Stimulated activated CD4-positive, alpha-beta T cell treated with anti-CD3 and anti-CD28 coated beads, Interleukin-12 subunit alpha, Interleukin-12 subunit beta, amount 100 ng/mL, for 48 hours (primary cell): ENCODE data around the gene APOF.
"Not testable (repeated sequence)": the region's sequence is repeated elsewhere in the genome, so short reads cannot be mapped to it uniquely, and the experiment has no call there.

ENCODE experiments used
- DNase-seq, 3 donors: peaks; one replicate each; pipeline ENCODE4 v3.0.0-alpha.2; 2020; ENCODE audit warnings: low read depth in 2 of 3, low spot score in 1 of 3

Gene APOF

GRCh38 chr12:56333679-56334489, 28.8 kb downstream of the APOF start, which contains the start of gene PAN2:
PAN2 (minus strand) TSS chr12:56334000; CDS start chr12:56333094, 906 bp downstream.
- DNase-seq = peak; percentile 88 to 91 (median 89)

- no peak for DNase-seq
These were observed 29.4 kb downstream of the APOF start for GRCh38 chr12:56333197-56333678.

- DNase-seq = no peak
These were observed 30.0 kb downstream of the APOF start for GRCh38 chr12:56332512-56333196.

DNA sequence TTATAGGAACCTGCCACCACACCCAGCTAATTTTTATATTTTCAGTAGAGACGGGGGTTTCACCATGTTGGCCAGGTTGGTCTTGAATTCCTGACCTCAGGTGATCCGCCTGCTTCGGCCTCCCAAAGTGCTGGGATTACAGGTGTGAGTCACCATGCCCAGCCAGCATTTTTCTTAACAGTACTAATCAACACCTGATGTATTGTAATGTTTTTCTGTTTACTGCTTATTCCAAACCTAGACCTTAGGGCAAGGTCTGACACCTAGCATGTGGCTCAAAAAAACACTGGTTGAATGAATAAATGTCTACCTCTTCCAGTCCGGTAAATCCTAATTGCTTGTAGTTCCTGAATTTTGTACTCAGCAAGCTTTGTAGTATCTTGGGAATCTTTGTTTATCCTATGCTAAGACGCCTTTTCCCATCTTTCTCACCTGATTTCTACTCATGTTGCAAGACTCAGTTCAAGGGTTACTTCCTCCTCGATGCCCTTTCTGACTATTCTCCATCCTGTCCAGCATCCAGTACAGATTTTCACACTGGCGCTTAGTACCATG, 31.6 kb downstream of the APOF start:
- DNase-seq = no peak

DNA sequence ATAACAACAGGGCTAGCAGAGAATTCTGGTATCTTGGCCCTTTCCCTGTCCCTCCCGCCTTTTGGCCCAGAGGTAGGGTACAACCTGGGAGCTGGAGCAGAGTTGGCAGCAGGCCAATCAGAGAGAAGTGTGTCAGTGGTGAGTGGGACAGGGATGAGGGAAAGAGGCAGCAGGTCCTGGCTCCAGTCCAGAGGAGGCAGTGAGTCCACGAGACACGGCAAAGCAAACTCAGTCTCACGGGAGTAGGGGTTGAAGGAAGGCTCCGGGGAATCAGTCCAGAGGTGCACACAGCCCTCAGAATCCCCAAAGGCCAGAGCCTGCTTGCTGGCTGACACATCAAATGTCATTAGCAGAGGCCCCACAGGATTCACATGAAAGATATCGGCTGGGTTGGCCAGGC, 36.1 kb downstream of the APOF start:
- no peak for DNase-seq

DNA sequence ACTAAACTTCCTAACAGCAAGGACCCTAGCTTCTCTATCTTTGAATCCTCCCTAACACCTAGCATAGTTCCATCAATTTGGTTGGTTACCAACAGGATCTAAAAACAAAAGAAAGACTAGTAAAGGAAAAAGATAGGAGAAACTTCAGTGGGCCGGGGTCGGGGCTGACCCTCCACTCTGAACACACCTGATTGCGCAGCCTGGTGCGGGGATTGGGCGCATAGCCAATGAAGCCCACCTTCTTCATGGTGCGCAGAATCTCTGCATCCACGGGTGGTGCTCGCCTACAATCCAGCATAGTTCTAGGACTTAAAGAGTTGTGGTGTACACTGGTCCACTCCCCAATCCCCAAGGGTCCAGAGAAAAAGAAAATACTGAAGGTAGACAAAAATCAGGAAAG, 36.5 kb downstream of the APOF start:
- DNase-seq = no peak

GRCh38 chr12:56324206-56324605, 38.5 kb downstream of the APOF start:
- no peak for DNase-seq

DNA sequence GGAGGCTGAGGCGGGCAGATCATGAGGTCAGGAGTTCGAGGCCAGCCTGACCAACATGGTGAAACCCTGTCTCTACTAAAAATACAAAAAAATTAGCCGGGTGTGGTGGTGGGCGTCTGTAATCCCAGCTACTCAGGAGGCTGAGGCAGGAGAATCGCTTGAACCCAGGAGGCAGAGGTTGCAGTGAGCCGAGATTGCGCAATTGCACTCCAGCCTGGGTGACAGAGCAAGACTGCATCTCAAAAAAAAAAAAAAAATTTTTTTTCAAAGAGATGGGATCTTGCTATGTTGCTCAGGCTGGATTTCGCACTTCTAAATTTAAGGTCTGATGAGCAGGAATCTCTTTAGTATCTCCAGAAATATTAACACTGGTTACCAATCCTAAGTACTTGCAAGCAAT, 41.0 kb downstream of the APOF start:
- DNase-seq = not testable (repeated sequence)

DNA sequence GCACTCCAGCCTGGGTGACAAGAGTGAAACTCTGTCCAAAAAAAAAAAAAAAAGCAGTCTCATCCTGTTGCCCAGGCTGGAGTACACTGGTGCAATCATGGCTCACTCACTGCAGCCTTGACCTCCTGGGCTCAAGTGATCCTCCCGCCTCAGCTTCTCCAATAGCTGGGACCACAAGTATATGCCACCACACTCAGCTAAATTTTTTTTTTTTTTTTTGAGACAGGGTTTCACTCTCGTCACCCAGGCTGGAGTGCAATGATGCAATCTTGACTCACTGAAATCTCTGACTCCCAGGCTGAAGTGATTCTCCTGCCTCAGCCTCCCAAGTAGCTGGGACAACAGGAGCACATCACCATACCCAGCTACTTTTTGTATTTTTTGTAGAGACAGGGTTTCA, 41.6 kb downstream of the APOF start:
- DNase-seq = no peak

DNA sequence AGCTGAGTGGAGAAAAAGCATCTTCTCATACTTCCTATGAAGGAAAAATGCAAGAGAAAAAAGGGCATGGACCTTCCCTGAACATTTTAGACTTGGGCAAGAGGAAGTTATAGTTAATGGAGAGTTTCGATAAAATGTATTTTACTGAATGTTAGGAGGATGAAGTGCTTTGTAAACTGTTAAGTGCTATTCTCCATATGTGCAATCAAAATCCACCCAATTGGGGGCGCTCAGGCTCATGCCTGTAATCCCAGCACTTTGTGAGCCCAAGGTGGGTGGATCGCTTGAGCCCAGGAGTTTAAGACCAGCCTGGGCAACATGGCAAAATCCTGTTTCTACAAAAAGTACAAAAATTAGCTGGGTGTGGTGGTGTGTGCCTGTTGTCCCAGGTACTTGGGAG, 45.0 kb downstream of the APOF start:
- no peak for DNase-seq

GRCh38 chr12:56315622-56316473, 46.8 kb downstream of the APOF start, which contains the start of gene CNPY2:
CNPY2 (minus strand) TSS chr12:56315988; CDS start chr12:56315217, 771 bp downstream.
- DNase-seq = peak; percentile 86 to 91 (median 89)

- no peak for DNase-seq
These were observed 47.4 kb downstream of the APOF start for GRCh38 chr12:56315249-56315621.

- DNase-seq = no peak
These were observed 51.7 kb downstream of the APOF start for GRCh38 chr12:56311003-56311402.
